ENCODE data around the gene SRD5A1.
A peak's percentile ranks its signal among the peaks of the same experiment; 100 is the strongest.
"Not testable (repeated sequence)": the region's sequence is repeated elsewhere in the genome, so short reads cannot be mapped to it uniquely, and the experiment has no call there.

SRD5A1 gene

GRCh38 chr5:6645571-6646362 is 12.5 kb downstream of the SRD5A1 start:
- not testable (repeated sequence) for H3K4me3 ChIP-seq (ENCODE audit: low read length); H3K36me3 ChIP-seq (ENCODE audit: insufficient read depth, low read length); H3K9me3 ChIP-seq (ENCODE audit: insufficient read depth, low read depth, low read length); H3K27me3 ChIP-seq (ENCODE audit: insufficient read depth, low read length); H3K27ac ChIP-seq (ENCODE audit: low read depth, low read length); H3K9ac ChIP-seq (ENCODE audit: low read depth, low read length)
- H3K4me1 ChIP-seq (ENCODE audit: insufficient read depth, low read length), result peaks cover 13% of the 10 kb centered on the region
- WGBS, result 93% methylated on average over 10 of the region's 11 CpGs

- Histone ChIP-seq H3K4me3 (ENCODE audit: low read length) (0 out of 2 replicates have a peak overlapping the region, but pooled peaks have one; percentile 12), H3K36me3 (ENCODE audit: insufficient read depth, low read length) (peaks cover 23% of the 10 kb centered on the region), H3K9ac (ENCODE audit: low read depth, low read length) (no peak overlapping the region), H3K27ac (ENCODE audit: low read depth, low read length) (no peak overlapping the region), H3K9me3 (ENCODE audit: insufficient read depth, low read depth, low read length) (no peaks in the 10 kb centered on the region), H3K27me3 (ENCODE audit: insufficient read depth, low read length) (no peaks in the 10 kb centered on the region), H3K4me1 (ENCODE audit: insufficient read depth, low read length) (peaks cover 13% of the 10 kb centered on the region)
- 45% methylated on average over 10 of the region's 10 CpGs for WGBS
Measured at GRCh38 chr5:6649186-6649585, 15.9 kb downstream of the SRD5A1 start.

- Histone ChIP-seq H3K4me1 (ENCODE audit: insufficient read depth, low read length) (peaks cover 13% of the 10 kb centered on the region), H3K9ac (ENCODE audit: low read depth, low read length) (no peak overlapping the region), H3K9me3 (ENCODE audit: insufficient read depth, low read depth, low read length) (no peaks in the 10 kb centered on the region), H3K4me3 (ENCODE audit: low read length) (0 out of 2 replicates have a peak overlapping the region, but pooled peaks have one; percentile 12), H3K36me3 (ENCODE audit: insufficient read depth, low read length) (peaks cover 24% of the 10 kb centered on the region), H3K27me3 (ENCODE audit: insufficient read depth, low read length) (no peaks in the 10 kb centered on the region), H3K27ac (ENCODE audit: low read depth, low read length) (no peak overlapping the region)
- 91% methylated on average over 7 of the region's 9 CpGs for WGBS
Measured at GRCh38 chr5:6649681-6650080, 16.4 kb downstream of the SRD5A1 start.

GRCh38 chr5:6652025-6652424 is 18.8 kb downstream of the SRD5A1 start:
- Histone ChIP-seq H3K27me3 (ENCODE audit: insufficient read depth, low read length) (no peaks in the 10 kb centered on the region), H3K4me3 (ENCODE audit: low read length) (no peak overlapping the region), H3K4me1 (ENCODE audit: insufficient read depth, low read length) (peaks cover 13% of the 10 kb centered on the region), H3K9me3 (ENCODE audit: insufficient read depth, low read depth, low read length) (no peaks in the 10 kb centered on the region), H3K36me3 (ENCODE audit: insufficient read depth, low read length) (peaks cover 42% of the 10 kb centered on the region), H3K9ac (ENCODE audit: low read depth, low read length) (no peak overlapping the region), H3K27ac (ENCODE audit: low read depth, low read length) (no peak overlapping the region)
- 92% methylated on average over 6 of the region's 6 CpGs for WGBS

- no peaks in the 10 kb centered on the region for H3K4me1 ChIP-seq (ENCODE audit: insufficient read depth, low read length)
- peaks cover 66% of the 10 kb centered on the region for H3K36me3 ChIP-seq (ENCODE audit: insufficient read depth, low read length)
- no peaks in the 10 kb centered on the region for H3K27me3 ChIP-seq (ENCODE audit: insufficient read depth, low read length)
- H3K9me3 ChIP-seq (ENCODE audit: insufficient read depth, low read depth, low read length), result no peaks in the 10 kb centered on the region
- H3K9ac ChIP-seq (ENCODE audit: low read depth, low read length), result no peak overlapping the region
- no peak overlapping the region for H3K27ac ChIP-seq (ENCODE audit: low read depth, low read length)
- 97% methylated on average over 8 of the region's 8 CpGs for WGBS
- no peak overlapping the region for H3K4me3 ChIP-seq (ENCODE audit: low read length)
Measured at GRCh38 chr5:6655432-6655831, 22.2 kb downstream of the SRD5A1 start.

- H3K36me3 ChIP-seq (ENCODE audit: insufficient read depth, low read length), result peaks cover 72% of the 10 kb centered on the region
- H3K4me1 ChIP-seq (ENCODE audit: insufficient read depth, low read length), result no peaks in the 10 kb centered on the region
- H3K9me3 ChIP-seq (ENCODE audit: insufficient read depth, low read depth, low read length), result no peaks in the 10 kb centered on the region
- WGBS, result over 99% methylated on average over 5 of the region's 5 CpGs
- H3K27ac ChIP-seq (ENCODE audit: low read depth, low read length), result no peak overlapping the region
- H3K9ac ChIP-seq (ENCODE audit: low read depth, low read length), result no peak overlapping the region
- H3K4me3 ChIP-seq (ENCODE audit: low read length), result no peak overlapping the region
- H3K27me3 ChIP-seq (ENCODE audit: insufficient read depth, low read length), result no peaks in the 10 kb centered on the region
Measured at GRCh38 chr5:6656680-6657079, 23.4 kb downstream of the SRD5A1 start.

- Histone ChIP-seq H3K9me3 (ENCODE audit: insufficient read depth, low read depth, low read length) (no peaks in the 10 kb centered on the region), H3K9ac (ENCODE audit: low read depth, low read length) (no peak overlapping the region), H3K4me1 (ENCODE audit: insufficient read depth, low read length) (no peaks in the 10 kb centered on the region), H3K4me3 (ENCODE audit: low read length) (no peak overlapping the region), H3K27ac (ENCODE audit: low read depth, low read length) (no peak overlapping the region), H3K27me3 (ENCODE audit: insufficient read depth, low read length) (no peaks in the 10 kb centered on the region), H3K36me3 (ENCODE audit: insufficient read depth, low read length) (peaks cover 57% of the 10 kb centered on the region)
- 95% methylated on average over 13 of the region's 13 CpGs for whole genome bisulfite sequencing
Measured at GRCh38 chr5:6659941-6660684, 26.9 kb downstream of the SRD5A1 start.

GRCh38 chr5:6660688-6661087 is 27.4 kb downstream of the SRD5A1 start:
- H3K9me3 ChIP-seq (ENCODE audit: insufficient read depth, low read depth, low read length), result no peaks in the 10 kb centered on the region
- H3K36me3 ChIP-seq (ENCODE audit: insufficient read depth, low read length), result peaks cover 52% of the 10 kb centered on the region
- no peak overlapping the region for H3K4me3 ChIP-seq (ENCODE audit: low read length)

GRCh38 chr5:6666762-6667161 is 33.5 kb downstream of the SRD5A1 start:
- H3K9me3 ChIP-seq (ENCODE audit: insufficient read depth, low read depth, low read length), result no peaks in the 10 kb centered on the region
- H3K4me1 ChIP-seq (ENCODE audit: insufficient read depth, low read length), result 0 out of 2 replicates have a peak, but pooled peaks cover 18% of the 10 kb centered on the region
- H3K9ac ChIP-seq (ENCODE audit: low read depth, low read length), result no peak overlapping the region
- no peak overlapping the region for H3K4me3 ChIP-seq (ENCODE audit: low read length)
- peaks cover 16% of the 10 kb centered on the region; the same call in 1 of the 2 replicates for H3K36me3 ChIP-seq (ENCODE audit: insufficient read depth, low read length)
- 95% methylated on average over 15 of the region's 15 CpGs for WGBS
- no peak overlapping the region for H3K27ac ChIP-seq (ENCODE audit: low read depth, low read length)
- H3K27me3 ChIP-seq (ENCODE audit: insufficient read depth, low read length), result no peaks in the 10 kb centered on the region

More at GRCh38 chr5:6660688-6661087, 27.4 kb downstream of the SRD5A1 start:
- 97% methylated on average over 2 of the region's 3 CpGs for WGBS
- H3K9ac ChIP-seq (ENCODE audit: low read depth, low read length), result no peak overlapping the region
- H3K4me1 ChIP-seq (ENCODE audit: insufficient read depth, low read length), result 0 out of 2 replicates have a peak, but pooled peaks cover 5% of the 10 kb centered on the region
- no peak overlapping the region for H3K27ac ChIP-seq (ENCODE audit: low read depth, low read length)
- no peaks in the 10 kb centered on the region for H3K27me3 ChIP-seq (ENCODE audit: insufficient read depth, low read length)

GRCh38 chr5:6667648-6668047 is 34.4 kb downstream of the SRD5A1 start:
- Histone ChIP-seq H3K9ac (ENCODE audit: low read depth, low read length) (no peak overlapping the region), H3K4me1 (ENCODE audit: insufficient read depth, low read length) (0 out of 2 replicates have a peak, but pooled peaks cover 18% of the 10 kb centered on the region), H3K36me3 (ENCODE audit: insufficient read depth, low read length) (peaks cover 12% of the 10 kb centered on the region; the same call in 1 of the 2 replicates), H3K27me3 (ENCODE audit: insufficient read depth, low read length) (no peaks in the 10 kb centered on the region), H3K4me3 (ENCODE audit: low read length) (no peak overlapping the region), H3K9me3 (ENCODE audit: insufficient read depth, low read depth, low read length) (no peaks in the 10 kb centered on the region), H3K27ac (ENCODE audit: low read depth, low read length) (no peak overlapping the region)
- WGBS, result 88% methylated on average over 5 of the region's 5 CpGs

GRCh38 chr5:6668717-6669116 is 35.5 kb downstream of the SRD5A1 start:
- H3K9me3 ChIP-seq (ENCODE audit: insufficient read depth, low read depth, low read length); H3K9ac ChIP-seq (ENCODE audit: low read depth, low read length); H3K4me3 ChIP-seq (ENCODE audit: low read length); H3K27ac ChIP-seq (ENCODE audit: low read depth, low read length); H3K27me3 ChIP-seq (ENCODE audit: insufficient read depth, low read length): not testable (repeated sequence)
- 81% methylated on average over 9 of the region's 9 CpGs for WGBS
- H3K4me1 ChIP-seq (ENCODE audit: insufficient read depth, low read length), result 0 out of 2 replicates have a peak, but pooled peaks cover 18% of the 10 kb centered on the region
- H3K36me3 ChIP-seq (ENCODE audit: insufficient read depth, low read length), result peaks cover 10% of the 10 kb centered on the region; the same call in 1 of the 2 replicates
